ENCODE data around the gene RFTN1. TPM values are rescaled to one million over a fixed set of nuclear protein-coding genes. Genes with fewer than 3 reads are reported as not detected.

RFTN1 gene
- total RNA-seq, 1 experiment from 2014 or later = 2.2 TPM

DNA sequence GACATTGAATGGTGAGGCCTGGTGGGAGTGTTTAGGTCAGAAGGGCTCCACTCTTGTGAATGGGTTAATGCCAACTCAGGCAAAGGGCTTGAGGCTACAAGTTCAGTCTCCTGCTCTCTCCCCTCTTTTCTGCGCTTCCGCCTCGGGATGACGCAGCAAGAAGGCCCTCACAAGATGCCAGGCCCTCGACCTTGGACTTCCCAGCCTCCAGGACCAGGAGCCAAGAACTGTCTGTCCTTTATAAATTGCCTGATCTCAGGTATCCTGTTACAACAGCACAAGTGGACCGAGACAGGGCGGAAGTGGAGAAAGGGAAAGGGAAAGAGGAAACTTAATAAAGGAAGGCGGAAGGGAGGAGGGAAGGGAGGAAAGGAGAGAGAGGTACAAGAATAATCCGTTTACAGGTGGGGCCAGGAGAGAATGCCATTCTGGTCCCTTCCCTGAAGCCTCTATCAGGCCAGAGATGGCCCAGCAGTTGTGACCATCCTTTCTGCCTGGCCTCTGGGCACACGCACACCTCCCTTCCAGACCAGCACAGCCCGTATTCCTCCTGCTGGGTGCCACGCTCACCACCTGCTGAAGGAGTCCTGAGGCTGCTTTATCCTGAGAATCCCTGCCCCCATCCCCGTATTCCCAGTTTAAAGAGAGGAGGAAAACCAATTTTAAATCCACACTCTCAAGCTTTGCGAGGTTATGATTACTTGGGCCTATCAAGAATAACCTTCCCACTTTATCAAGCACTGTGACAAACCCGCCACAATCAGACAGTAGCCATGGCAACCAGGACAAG, 184.3 kb downstream of the RFTN1 start:
- H3K4me1 ChIP-seq (ENCODE audit: insufficient read depth, low read length) = peaks cover 3% of the 10 kb centered on the region; the same call in 1 of the 2 replicates
- DNase-seq = no peak
- no peaks in the 10 kb centered on the region for H3K23me2 ChIP-seq (ENCODE audit: insufficient read length, low read depth, low read length, poor library complexity, severe bottlenecking)
- Mint-ChIP-seq H3K4me1 (peaks cover 7 to 17% of the 10 kb centered on the region in 2 experiments), H3K27ac (peak overlapping the region in 2 of 3 experiments; percentile 23 to 71; a peak in 5 of 7 replicates), H3K27me3 (ENCODE audit: low read depth) (no peaks in the 10 kb centered on the region; the same call in 1 of the 2 replicates), H3K4me3 (no peak overlapping the region), H3K9me3 (peaks cover 7 to 11% of the 10 kb centered on the region in 2 experiments; a peak in 4 of 5 replicates), H3K36me3 (ENCODE audit: insufficient read depth in 1 of 3, low read depth in 3 of 3) (peaks cover 27 to 42% (median 41%) of the 10 kb centered on the region in 3 experiments)
- no peak overlapping the region for H3K18ac ChIP-seq (ENCODE audit: insufficient read length, low read depth, low read length)
- no peak overlapping the region for H4K8ac ChIP-seq (replicated peaks; ENCODE audit: insufficient read length, low read depth, low read length)
- no peak overlapping the region for H4K5ac ChIP-seq (ENCODE audit: insufficient read length, low read depth, low read length)
- no peak overlapping the region for H3T11ph ChIP-seq (ENCODE audit: low read length)
- no peak overlapping the region for H2BK12ac ChIP-seq (ENCODE audit: insufficient read length, low read depth, low read length)
- no peak overlapping the region for H3K56ac ChIP-seq (ENCODE audit: insufficient read length, low read depth, low read length)
- no peaks in the 10 kb centered on the region for H3K79me1 ChIP-seq (ENCODE audit: insufficient read depth, low read depth, low read length, poor library complexity, severe bottlenecking)
- no peak overlapping the region for H2BK120ac ChIP-seq (ENCODE audit: low read depth, low read length, poor library complexity, severe bottlenecking)
- no peak overlapping the region for H3K23ac ChIP-seq (ENCODE audit: insufficient read length, low read depth, low read length)
- no peaks in the 10 kb centered on the region for H3K27me3 ChIP-seq (ENCODE audit: insufficient read depth, low read length)
- no peak overlapping the region for H2AFZ ChIP-seq (ENCODE audit: low read length)
- H3K4ac ChIP-seq (ENCODE audit: low read depth, low read length) = no peak overlapping the region
- no peak overlapping the region for H2BK15ac ChIP-seq (ENCODE audit: low read depth, low read length)
- WGBS (ENCODE audit: extremely low coverage, insufficient read length, low lambda C conversion rate) = no CpG with 5 or more reads among the region's 15 CpGs
- H4K91ac ChIP-seq (ENCODE audit: insufficient read length, low read depth, low read length) = no peak overlapping the region
- H3K9me3 ChIP-seq (ENCODE audit: control insufficient read depth, low read depth, low read length) = no peaks in the 10 kb centered on the region
- H3K9ac ChIP-seq (ENCODE audit: extremely low read depth, insufficient read length, low read length) = no peak overlapping the region
- no peak overlapping the region for H2AK5ac ChIP-seq (ENCODE audit: insufficient read length, low read length)
- TF ChIP-seq CTCF (conservative IDR thresholded peaks at IDR 0.05) = no peak
- no peak overlapping the region for H2BK20ac ChIP-seq (ENCODE audit: low read depth, low read length, poor library complexity, severe bottlenecking)
- no peak overlapping the region for H3K27ac ChIP-seq (ENCODE audit: insufficient read length, low read depth, low read length)
- H3K4me2 ChIP-seq (ENCODE audit: insufficient read depth, insufficient read length, low read length) = no peak overlapping the region
- H3K79me2 ChIP-seq (ENCODE audit: insufficient read depth, low read length) = no peaks in the 10 kb centered on the region
- no peak overlapping the region for H3K14ac ChIP-seq (ENCODE audit: insufficient read depth, low read length)
- H2BK5ac ChIP-seq (ENCODE audit: insufficient read length, low read length) = no peak overlapping the region
- H4K20me1 ChIP-seq (ENCODE audit: control insufficient read depth, insufficient read depth, insufficient read length) = no peaks in the 10 kb centered on the region
